ENCODE data around the gene VPS39. TPM values are rescaled to one million over a fixed set of nuclear protein-coding genes. Genes with fewer than 3 reads are reported as not detected.

Gene VPS39
- total RNA-seq, 1 experiment from 2014 or later = 27.6 TPM

GRCh38 chr15:42215913-42216829 is 8.1 kb upstream of the VPS39 start:
- H3K9me3 ChIP-seq (replicated peaks) = no peaks in the 10 kb centered on the region
- H3K4me1 ChIP-seq (replicated peaks) = no peaks in the 10 kb centered on the region
- H3K27me3 ChIP-seq (replicated peaks) = no peaks in the 10 kb centered on the region
- H3K36me3 ChIP-seq = peaks cover 85% of the 10 kb centered on the region
- H3K4me3 ChIP-seq = no peak overlapping the region
- no peak overlapping the region for H3K27ac ChIP-seq
- no peak for DNase-seq (ENCODE audit: low read depth in 1 of 2, low spot score in 2 of 2)

- no peaks in the 10 kb centered on the region for H3K27me3 ChIP-seq (replicated peaks)
- no peak overlapping the region for H3K4me3 ChIP-seq
- H3K27ac ChIP-seq = no peak overlapping the region
- DNase-seq (ENCODE audit: low read depth in 1 of 2, low spot score in 2 of 2) = no peak
- H3K4me1 ChIP-seq (replicated peaks) = no peaks in the 10 kb centered on the region
- H3K9me3 ChIP-seq (replicated peaks) = no peaks in the 10 kb centered on the region
- peaks cover 78% of the 10 kb centered on the region for H3K36me3 ChIP-seq
Observed at GRCh38 chr15:42214600-42214999, 6.5 kb upstream of the VPS39 start.

GRCh38 chr15:42213511-42213910 is 5.4 kb upstream of the VPS39 start:
- no peak overlapping the region for H3K4me3 ChIP-seq
- no peak for DNase-seq (ENCODE audit: low read depth in 1 of 2, low spot score in 2 of 2)
- peaks cover 77% of the 10 kb centered on the region for H3K36me3 ChIP-seq
- H3K4me1 ChIP-seq (replicated peaks) = 0 out of 2 replicates have a peak, but pooled peaks cover 1% of the 10 kb centered on the region
- H3K27ac ChIP-seq = no peak overlapping the region
- no peaks in the 10 kb centered on the region for H3K9me3 ChIP-seq (replicated peaks)
- H3K27me3 ChIP-seq (replicated peaks) = no peaks in the 10 kb centered on the region

GRCh38 chr15:42210696-42211095 is 2.6 kb upstream of the VPS39 start:
- Histone ChIP-seq H3K27ac (no peak overlapping the region), H3K36me3 (peaks cover 61% of the 10 kb centered on the region), H3K9me3 (replicated peaks) (no peaks in the 10 kb centered on the region), H3K4me3 (no peak overlapping the region), H3K27me3 (replicated peaks) (no peaks in the 10 kb centered on the region), H3K4me1 (replicated peaks) (peaks cover 11% of the 10 kb centered on the region)
- DNase-seq (ENCODE audit: low read depth in 1 of 2, low spot score in 2 of 2) = no peak

GRCh38 chr15:42206406-42206805 is 1.7 kb downstream of the VPS39 start:
- Histone ChIP-seq H3K9me3 (replicated peaks) (no peaks in the 10 kb centered on the region), H3K27me3 (replicated peaks) (no peaks in the 10 kb centered on the region), H3K4me1 (replicated peaks) (peaks cover 11% of the 10 kb centered on the region), H3K27ac (no peak overlapping the region), H3K36me3 (peaks cover 35% of the 10 kb centered on the region), H3K4me3 (no peak overlapping the region)
- DNase-seq (ENCODE audit: low read depth in 1 of 2, low spot score in 2 of 2) = no peak

GRCh38 chr15:42203891-42204290 is 4.2 kb downstream of the VPS39 start:
- Histone ChIP-seq H3K9me3 (replicated peaks) (no peaks in the 10 kb centered on the region), H3K4me3 (no peak overlapping the region), H3K36me3 (peaks cover 18% of the 10 kb centered on the region), H3K27me3 (replicated peaks) (no peaks in the 10 kb centered on the region), H3K4me1 (replicated peaks) (peaks cover 11% of the 10 kb centered on the region), H3K27ac (no peak overlapping the region)
- no peak for DNase-seq (ENCODE audit: low read depth in 1 of 2, low spot score in 2 of 2)

- Histone ChIP-seq H3K4me3 (no peak overlapping the region), H3K4me1 (replicated peaks) (peaks cover 7% of the 10 kb centered on the region)
- no peak for DNase-seq (ENCODE audit: low read depth in 1 of 2, low spot score in 2 of 2)
Observed at GRCh38 chr15:42202653-42203052, 5.5 kb downstream of the VPS39 start.

GRCh38 chr15:42201801-42202200 is 6.3 kb downstream of the VPS39 start:
- Histone ChIP-seq H3K9me3 (replicated peaks) (no peaks in the 10 kb centered on the region), H3K4me3 (no peak overlapping the region), H3K27me3 (replicated peaks) (no peaks in the 10 kb centered on the region), H3K4me1 (replicated peaks) (peaks cover 1% of the 10 kb centered on the region), H3K27ac (no peak overlapping the region), H3K36me3 (peaks cover 23% of the 10 kb centered on the region)
- DNase-seq (ENCODE audit: low read depth in 1 of 2, low spot score in 2 of 2) = no peak

More at GRCh38 chr15:42202653-42203052, 5.5 kb downstream of the VPS39 start:
- no peak overlapping the region for H3K27ac ChIP-seq
- H3K9me3 ChIP-seq (replicated peaks) = no peaks in the 10 kb centered on the region
- H3K36me3 ChIP-seq = peaks cover 19% of the 10 kb centered on the region
- no peaks in the 10 kb centered on the region for H3K27me3 ChIP-seq (replicated peaks)

- DNase-seq (ENCODE audit: low read depth in 1 of 2, low spot score in 2 of 2) = no peak
- Histone ChIP-seq H3K4me3 (no peak overlapping the region), H3K27ac (no peak overlapping the region), H3K27me3 (replicated peaks) (no peaks in the 10 kb centered on the region), H3K9me3 (replicated peaks) (no peaks in the 10 kb centered on the region), H3K36me3 (peaks cover 23% of the 10 kb centered on the region), H3K4me1 (replicated peaks) (no peaks in the 10 kb centered on the region)
Observed at GRCh38 chr15:42199126-42199525, 9.0 kb downstream of the VPS39 start.

GRCh38 chr15:42198516-42198915 is 9.6 kb downstream of the VPS39 start:
- DNase-seq (ENCODE audit: low read depth in 1 of 2, low spot score in 2 of 2) = no peak

GRCh38 chr15:42194513-42194912 is 13.6 kb downstream of the VPS39 start:
- H3K4me3 ChIP-seq = no peak overlapping the region
- no peak overlapping the region for H3K27ac ChIP-seq
- H3K4me1 ChIP-seq (replicated peaks) = no peaks in the 10 kb centered on the region
- no peaks in the 10 kb centered on the region for H3K9me3 ChIP-seq (replicated peaks)
- peaks cover 38% of the 10 kb centered on the region for H3K36me3 ChIP-seq
- DNase-seq (ENCODE audit: low read depth in 1 of 2, low spot score in 2 of 2) = peak; percentile 29 to 61
- H3K27me3 ChIP-seq (replicated peaks) = no peaks in the 10 kb centered on the region

More at GRCh38 chr15:42198516-42198915, 9.6 kb downstream of the VPS39 start:
- Histone ChIP-seq H3K4me1 (replicated peaks) (no peaks in the 10 kb centered on the region), H3K27ac (no peak overlapping the region), H3K27me3 (replicated peaks) (no peaks in the 10 kb centered on the region), H3K4me3 (no peak overlapping the region), H3K36me3 (peaks cover 23% of the 10 kb centered on the region), H3K9me3 (replicated peaks) (no peaks in the 10 kb centered on the region)

GRCh38 chr15:42193383-42193782 is 14.7 kb downstream of the VPS39 start:
- DNase-seq (ENCODE audit: low read depth in 1 of 2, low spot score in 2 of 2) = no peak
- H3K27ac ChIP-seq = no peak overlapping the region
- H3K9me3 ChIP-seq (replicated peaks) = no peaks in the 10 kb centered on the region
- H3K4me1 ChIP-seq (replicated peaks) = no peaks in the 10 kb centered on the region
- H3K36me3 ChIP-seq = peaks cover 41% of the 10 kb centered on the region
- H3K27me3 ChIP-seq (replicated peaks) = no peaks in the 10 kb centered on the region
- H3K4me3 ChIP-seq = no peak overlapping the region

- peaks cover 45% of the 10 kb centered on the region for H3K36me3 ChIP-seq
Observed at GRCh38 chr15:42191610-42192346, 16.3 kb downstream of the VPS39 start.

GRCh38 chr15:42190370-42190769 is 17.7 kb downstream of the VPS39 start:
- Histone ChIP-seq H3K9me3 (replicated peaks) (no peaks in the 10 kb centered on the region), H3K36me3 (peaks cover 56% of the 10 kb centered on the region), H3K27ac (no peak overlapping the region), H3K4me3 (no peak overlapping the region), H3K4me1 (replicated peaks) (no peaks in the 10 kb centered on the region), H3K27me3 (replicated peaks) (no peaks in the 10 kb centered on the region)
- DNase-seq (ENCODE audit: low read depth in 1 of 2, low spot score in 2 of 2) = no peak

More at GRCh38 chr15:42191610-42192346, 16.3 kb downstream of the VPS39 start:
- no peak for DNase-seq (ENCODE audit: low read depth in 1 of 2, low spot score in 2 of 2)
- Histone ChIP-seq H3K9me3 (replicated peaks) (no peaks in the 10 kb centered on the region), H3K27ac (no peak overlapping the region), H3K27me3 (replicated peaks) (no peaks in the 10 kb centered on the region), H3K4me3 (no peak overlapping the region), H3K4me1 (replicated peaks) (no peaks in the 10 kb centered on the region)

All from SJSA1 (cell line).